PFSK-1 (cell line): ENCODE measurements around the gene LYPD6B.

Experiments
- FOXP2 ChIP-seq: optimal IDR thresholded peaks from 2 replicates; pipeline ENCODE3; 2011; ENCODE audit warnings: borderline replicate concordance, control low read depth, inconsistent platforms; ENCODE audit not compliant: insufficient read depth; ENCODE audit errors: extremely low read length, extremely low read depth
- POLR2AphosphoS5 ChIP-seq: IDR thresholded peaks from 2 replicates; pipeline ENCODE4 v1.6.1; 2012; ENCODE audit warnings: low read depth, mild to moderate bottlenecking, control low read depth, low read length, moderate library complexity
- SIN3A ChIP-seq: IDR thresholded peaks from 2 replicates; pipeline ENCODE4 v1.6.1; 2012; ENCODE audit warnings: mild to moderate bottlenecking, low read length, moderate library complexity, borderline replicate concordance; ENCODE audit not compliant: insufficient read depth
- TAF1 ChIP-seq: IDR thresholded peaks from 2 replicates; pipeline ENCODE4 v1.6.1; 2012; ENCODE audit warnings: low read length, control low read depth, borderline replicate concordance; ENCODE audit not compliant: insufficient read depth
- TF ChIP-seq, protein P1 (sequence below), 2 experiments: IDR thresholded peaks; 2 replicates each; pipeline versions ENCODE4 v1.6.1 to v1.8.0; 2011 to 2012; ENCODE audit warnings: low read depth in 2 of 2, low read length in 2 of 2, control low read depth in 1 of 2, inconsistent platforms in 1 of 2, mild to moderate bottlenecking in 1 of 2, moderate library complexity in 1 of 2; ENCODE audit not compliant: insufficient read depth in 1 of 2

LYPD6B gene

DNA sequence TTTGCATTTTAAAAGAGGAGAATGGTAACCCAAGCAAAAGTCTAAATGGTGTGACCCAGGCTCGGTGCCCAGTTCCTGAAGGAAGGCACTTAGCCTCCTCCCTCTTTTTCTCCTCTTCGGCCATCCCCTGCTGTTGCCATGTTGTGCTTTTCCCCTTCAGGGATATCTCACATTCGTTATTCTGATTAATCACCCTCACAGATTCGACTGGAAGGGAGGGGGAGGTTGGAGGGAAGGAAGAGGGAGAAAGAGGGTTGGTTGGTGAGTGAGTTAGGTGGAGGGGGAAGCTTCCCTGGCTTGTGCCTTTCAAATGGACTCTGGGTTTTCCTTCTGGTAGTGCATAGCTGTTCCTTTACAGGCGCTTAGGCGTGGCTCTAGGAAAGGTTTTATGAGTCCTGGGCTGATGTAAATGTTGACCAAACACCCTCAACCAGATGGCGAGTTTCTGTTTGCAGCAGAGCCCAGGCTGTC, 39.0 kb upstream of the LYPD6B start:
- TF ChIP-seq POLR2AphosphoS5: no peak
- no peak for TF ChIP-seq TAF1
- TF ChIP-seq SIN3A: no peak
- TF ChIP-seq FOXP2: no peak
- TF ChIP-seq, protein P1, sequence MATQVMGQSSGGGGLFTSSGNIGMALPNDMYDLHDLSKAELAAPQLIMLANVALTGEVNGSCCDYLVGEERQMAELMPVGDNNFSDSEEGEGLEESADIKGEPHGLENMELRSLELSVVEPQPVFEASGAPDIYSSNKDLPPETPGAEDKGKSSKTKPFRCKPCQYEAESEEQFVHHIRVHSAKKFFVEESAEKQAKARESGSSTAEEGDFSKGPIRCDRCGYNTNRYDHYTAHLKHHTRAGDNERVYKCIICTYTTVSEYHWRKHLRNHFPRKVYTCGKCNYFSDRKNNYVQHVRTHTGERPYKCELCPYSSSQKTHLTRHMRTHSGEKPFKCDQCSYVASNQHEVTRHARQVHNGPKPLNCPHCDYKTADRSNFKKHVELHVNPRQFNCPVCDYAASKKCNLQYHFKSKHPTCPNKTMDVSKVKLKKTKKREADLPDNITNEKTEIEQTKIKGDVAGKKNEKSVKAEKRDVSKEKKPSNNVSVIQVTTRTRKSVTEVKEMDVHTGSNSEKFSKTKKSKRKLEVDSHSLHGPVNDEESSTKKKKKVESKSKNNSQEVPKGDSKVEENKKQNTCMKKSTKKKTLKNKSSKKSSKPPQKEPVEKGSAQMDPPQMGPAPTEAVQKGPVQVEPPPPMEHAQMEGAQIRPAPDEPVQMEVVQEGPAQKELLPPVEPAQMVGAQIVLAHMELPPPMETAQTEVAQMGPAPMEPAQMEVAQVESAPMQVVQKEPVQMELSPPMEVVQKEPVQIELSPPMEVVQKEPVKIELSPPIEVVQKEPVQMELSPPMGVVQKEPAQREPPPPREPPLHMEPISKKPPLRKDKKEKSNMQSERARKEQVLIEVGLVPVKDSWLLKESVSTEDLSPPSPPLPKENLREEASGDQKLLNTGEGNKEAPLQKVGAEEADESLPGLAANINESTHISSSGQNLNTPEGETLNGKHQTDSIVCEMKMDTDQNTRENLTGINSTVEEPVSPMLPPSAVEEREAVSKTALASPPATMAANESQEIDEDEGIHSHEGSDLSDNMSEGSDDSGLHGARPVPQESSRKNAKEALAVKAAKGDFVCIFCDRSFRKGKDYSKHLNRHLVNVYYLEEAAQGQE (IDR thresholded peaks at IDR 0.05; ENCODE audit: insufficient read depth in 1 of 2, low read depth in 2 of 2, low read length in 2 of 2): no peak

DNA sequence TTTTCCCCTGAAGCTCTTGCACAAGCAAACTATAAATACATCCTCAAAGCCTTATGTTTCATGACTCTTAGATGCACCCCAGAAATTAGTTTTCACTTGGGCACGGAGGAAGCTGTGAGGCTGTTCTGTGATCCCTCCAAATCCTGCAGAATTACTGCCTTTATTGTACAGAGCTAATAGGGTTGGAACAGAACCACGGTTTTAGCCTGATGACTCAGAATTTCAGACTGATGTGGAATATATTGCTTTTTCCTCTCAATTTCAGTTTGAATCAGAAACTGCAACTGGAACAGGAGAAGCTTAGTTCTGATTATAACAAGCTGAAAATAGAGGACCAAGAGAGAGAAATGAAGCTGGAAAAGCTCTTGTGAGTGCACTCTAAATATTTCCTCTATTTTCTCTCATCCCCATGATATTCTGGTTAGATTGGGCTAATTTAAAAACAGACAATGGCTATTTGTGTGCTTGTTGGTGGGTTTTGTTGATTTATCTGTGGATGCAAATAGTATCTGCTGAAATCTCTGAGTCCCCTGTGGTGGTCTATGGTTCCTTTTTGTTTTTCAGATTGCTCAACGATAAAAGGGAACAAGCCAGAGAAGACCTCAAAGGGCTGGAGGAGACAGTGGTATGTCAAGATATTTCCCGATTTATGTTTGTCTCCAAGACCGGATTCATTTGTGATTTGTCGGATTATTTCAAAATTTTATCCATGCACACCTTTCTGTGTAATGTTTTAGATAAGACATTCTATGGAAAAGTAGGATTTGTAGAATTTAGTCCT, 38.2 kb upstream of the LYPD6B start:
- TF ChIP-seq FOXP2 (no peak), TAF1 (no peak), SIN3A (no peak), POLR2AphosphoS5 (no peak)
- TF ChIP-seq, protein P1 (IDR thresholded peaks at IDR 0.05; ENCODE audit: insufficient read depth in 1 of 2, low read depth in 2 of 2, low read length in 2 of 2): no peak

DNA sequence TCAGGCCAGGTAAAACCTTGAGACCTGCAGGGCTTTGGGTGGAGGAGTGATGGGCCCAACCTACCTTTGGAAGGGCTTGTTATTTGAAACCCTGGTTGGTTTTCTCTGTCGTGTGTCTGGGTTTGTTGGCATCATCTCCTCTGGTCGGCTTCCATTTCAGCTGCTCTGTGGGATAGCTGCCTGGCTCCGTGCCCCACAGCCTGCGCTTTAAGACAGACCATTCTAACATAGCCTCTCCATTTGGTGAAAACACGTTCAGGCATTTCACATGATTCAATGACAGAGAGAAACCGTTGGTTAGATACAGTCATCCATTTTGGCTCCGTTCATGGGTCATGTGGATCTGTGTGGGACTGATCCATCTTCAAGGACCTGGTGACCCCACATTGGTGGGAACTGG, 37.0 kb upstream of the LYPD6B start:
- TF ChIP-seq, protein P1 (IDR thresholded peaks at IDR 0.05; ENCODE audit: insufficient read depth in 1 of 2, low read depth in 2 of 2, low read length in 2 of 2): no peak
- TF ChIP-seq SIN3A (no peak), POLR2AphosphoS5 (no peak), TAF1 (no peak), FOXP2 (no peak)

DNA sequence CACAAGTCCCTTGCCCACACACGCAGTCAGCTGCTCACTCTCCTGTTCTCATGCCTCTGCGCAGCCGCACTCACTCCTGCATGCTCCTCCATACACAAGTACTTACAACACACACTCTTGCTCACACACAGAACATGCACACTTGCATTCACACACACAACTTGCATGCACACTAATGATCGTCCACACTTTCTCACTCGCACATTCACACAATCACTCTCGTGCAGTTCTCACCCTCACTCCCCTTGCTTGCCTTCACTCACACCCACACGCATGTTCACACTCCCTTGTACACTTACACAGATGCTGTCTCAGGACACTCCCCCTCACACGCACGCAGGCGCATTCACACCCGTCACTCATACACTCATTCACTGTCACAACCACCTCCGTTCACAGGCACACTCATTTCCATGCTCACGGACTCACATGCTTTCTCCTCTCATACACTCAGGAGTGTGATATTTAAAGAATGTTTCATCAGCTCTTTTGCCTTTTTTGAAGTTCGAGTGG, 36.1 kb upstream of the LYPD6B start:
- TF ChIP-seq SIN3A (no peak), FOXP2 (no peak), TAF1 (no peak)
- TF ChIP-seq, protein P1 (IDR thresholded peaks at IDR 0.05; ENCODE audit: insufficient read depth in 1 of 2, low read depth in 2 of 2, low read length in 2 of 2): no peak
